ENCODE results near the gene FAM151B. TPM values are rescaled to one million over a fixed set of nuclear protein-coding genes. Genes with fewer than 3 reads are reported as not detected.

The FAM151B gene
- total and polyA plus RNA-seq, 2 of the 8 experiments (the other 6 are each of a cell fraction or from before 2014, with no cell fraction given) = 0.62 to 1.1 TPM

- TF ChIP-seq MAX (IDR thresholded peaks at IDR 0.05) = no peak
- TF ChIP-seq TAF7 (optimal IDR thresholded peaks at IDR 0.05; ENCODE audit: borderline replicate concordance, low read depth, low read length) = no peak
- no peak for TF ChIP-seq SP2 (IDR thresholded peaks at IDR 0.05; ENCODE audit: low read length)
- no peak for TF ChIP-seq POU5F1 (IDR thresholded peaks at IDR 0.05; ENCODE audit: low read depth, low read length)
- no peak for TF ChIP-seq CHD1 (IDR thresholded peaks at IDR 0.05; ENCODE audit: low read depth, low read length)
- TF ChIP-seq, protein P1, sequence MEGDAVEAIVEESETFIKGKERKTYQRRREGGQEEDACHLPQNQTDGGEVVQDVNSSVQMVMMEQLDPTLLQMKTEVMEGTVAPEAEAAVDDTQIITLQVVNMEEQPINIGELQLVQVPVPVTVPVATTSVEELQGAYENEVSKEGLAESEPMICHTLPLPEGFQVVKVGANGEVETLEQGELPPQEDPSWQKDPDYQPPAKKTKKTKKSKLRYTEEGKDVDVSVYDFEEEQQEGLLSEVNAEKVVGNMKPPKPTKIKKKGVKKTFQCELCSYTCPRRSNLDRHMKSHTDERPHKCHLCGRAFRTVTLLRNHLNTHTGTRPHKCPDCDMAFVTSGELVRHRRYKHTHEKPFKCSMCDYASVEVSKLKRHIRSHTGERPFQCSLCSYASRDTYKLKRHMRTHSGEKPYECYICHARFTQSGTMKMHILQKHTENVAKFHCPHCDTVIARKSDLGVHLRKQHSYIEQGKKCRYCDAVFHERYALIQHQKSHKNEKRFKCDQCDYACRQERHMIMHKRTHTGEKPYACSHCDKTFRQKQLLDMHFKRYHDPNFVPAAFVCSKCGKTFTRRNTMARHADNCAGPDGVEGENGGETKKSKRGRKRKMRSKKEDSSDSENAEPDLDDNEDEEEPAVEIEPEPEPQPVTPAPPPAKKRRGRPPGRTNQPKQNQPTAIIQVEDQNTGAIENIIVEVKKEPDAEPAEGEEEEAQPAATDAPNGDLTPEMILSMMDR (IDR thresholded peaks at IDR 0.05; ENCODE audit: control extremely low read depth in 1 of 3, insufficient read depth in 1 of 3, low read depth in 1 of 3, low read length in 3 of 3) = peak in 2 of 3 experiments; percentile 71 to 86; a peak in 3 of 4 replicates
- TF ChIP-seq TEAD4 (IDR thresholded peaks at IDR 0.05; ENCODE audit: low read depth, low read length) = no peak
- TF ChIP-seq YY1 (IDR thresholded peaks at IDR 0.05; ENCODE audit: low read depth, low read length) = no peak
- TF ChIP-seq BRCA1 (IDR thresholded peaks at IDR 0.05; ENCODE audit: low read depth, low read length) = no peak
- TF ChIP-seq EGR1 (IDR thresholded peaks at IDR 0.05; ENCODE audit: borderline replicate concordance, low read depth, low read length) = 0 out of 2 replicates have a peak, but pooled peaks have one; percentile 33
- no peak for TF ChIP-seq CHD2 (IDR thresholded peaks at IDR 0.05; ENCODE audit: low read length)
- TF ChIP-seq, protein P2, sequence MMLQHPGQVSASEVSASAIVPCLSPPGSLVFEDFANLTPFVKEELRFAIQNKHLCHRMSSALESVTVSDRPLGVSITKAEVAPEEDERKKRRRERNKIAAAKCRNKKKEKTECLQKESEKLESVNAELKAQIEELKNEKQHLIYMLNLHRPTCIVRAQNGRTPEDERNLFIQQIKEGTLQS (IDR thresholded peaks at IDR 0.05; ENCODE audit: insufficient read depth, low read depth, low read length) = no peak
- TF ChIP-seq POLR2A (IDR thresholded peaks at IDR 0.05; ENCODE audit: control extremely low read depth in 1 of 2, low read depth in 2 of 2, low read length in 2 of 2) = no peak
- TF ChIP-seq CREB1 (IDR thresholded peaks at IDR 0.05) = no peak
- peak; percentile 71 to 82 for TF ChIP-seq RAD21 (IDR thresholded peaks at IDR 0.05 in 1 of 2, conservative IDR thresholded peaks at IDR 0.05 in 1 of 2; ENCODE audit: low read depth in 2 of 2, low read length in 2 of 2)
These were observed 6.6 kb upstream of the FAM151B start (continued) for GRCh38 chr5:80481019-80481893.
